WTC11 (cell line): Measurements from ENCODE around the gene A2ML1. TPM values are rescaled to one million over a fixed set of nuclear protein-coding genes. Genes with fewer than 3 reads are reported as not detected.
A peak's percentile ranks its signal among the peaks of the same experiment; 100 is the strongest.

ENCODE experiments used
- ATAC-seq: fragments of 200-7000 bp; cut with Tn5 transposase; 2 replicates; pipeline ENCODE4 v1.10.0; 2021; ENCODE audit warnings: mild to moderate bottlenecking, moderate library complexity
- CTCF ChIA-PET: fragments of 300-600 bp; sonication (Branson Sonifier 250); formaldehyde crosslinking; loops from one replicate; lab custom pipeline; 2021; ENCODE audit warnings: antibody characterized with exemption; lab: Charles Lee
- POLR2A ChIA-PET: fragments of 350-600 bp; sonication (Branson Sonifier 250); formaldehyde crosslinking; loops from one replicate; lab custom pipeline; 2021; ENCODE audit warnings: antibody characterized with exemption; lab: Charles Lee
- DNase-seq: peaks from one replicate; pipeline ENCODE4 v3.0.0; 2021; ENCODE audit warnings: low spot score
- H3K27ac Mint-ChIP-seq: 2 replicates; pipeline ENCODE4 v1.8.0; 2021; ENCODE audit warnings: mixed read lengths
- H3K27me3 Mint-ChIP-seq: 2 replicates; pipeline ENCODE4 v1.8.0; 2021; ENCODE audit warnings: low read depth, mild to moderate bottlenecking, moderate library complexity, mixed read lengths
- H3K36me3 Mint-ChIP-seq: 2 replicates; pipeline ENCODE4 v1.8.0; 2021; ENCODE audit warnings: mixed read lengths
- H3K4me1 Mint-ChIP-seq: 2 replicates; pipeline ENCODE4 v1.8.0; 2022; ENCODE audit warnings: mixed read lengths
- H3K4me3 Mint-ChIP-seq: 2 replicates; pipeline ENCODE4 v1.8.0; 2021; ENCODE audit warnings: mild to moderate bottlenecking, moderate library complexity, mixed read lengths
- H3K9me3 Mint-ChIP-seq: 2 replicates; pipeline ENCODE4 v1.8.0; 2021; ENCODE audit warnings: mixed read lengths
- CDX4 ChIP-seq: fragments of 250-450 bp; sonication (Bioruptor Pico); IDR thresholded peaks from 2 replicates; pipeline ENCODE4 v1.9.0; 2021; ENCODE audit warnings: moderate library complexity, mild to moderate bottlenecking, inconsistent platforms, borderline replicate concordance
- ELF4 ChIP-seq: sonication (generic); formaldehyde crosslinking; IDR thresholded peaks from 2 replicates; pipeline ENCODE4 v1.8.1; 2022; ENCODE audit warnings: low read depth, mild to moderate bottlenecking, moderate library complexity, missing genetic modification reagents
- ESRRA ChIP-seq: sonication (generic); formaldehyde crosslinking; IDR thresholded peaks from 2 replicates; pipeline ENCODE4 v1.8.1; 2022; ENCODE audit warnings: mild to moderate bottlenecking, missing genetic modification reagents, borderline replicate concordance
- ETV6 ChIP-seq: sonication (generic); formaldehyde crosslinking; IDR thresholded peaks from 2 replicates; pipeline ENCODE4 v1.8.1; 2022; ENCODE audit warnings: mild to moderate bottlenecking, missing genetic modification reagents
- FOXJ3 ChIP-seq: sonication (generic); formaldehyde crosslinking; IDR thresholded peaks from 2 replicates; pipeline ENCODE4 v1.9.0; 2021; ENCODE audit warnings: missing genetic modification reagents, mild to moderate bottlenecking, borderline replicate concordance
- GRHL2 ChIP-seq: fragments of 250-450 bp; sonication (Bioruptor Pico); IDR thresholded peaks from 2 replicates; pipeline ENCODE4 v1.8.0; 2022; ENCODE audit warnings: mild to moderate bottlenecking, moderate library complexity; ENCODE audit not compliant: insufficient replicate concordance, severe bottlenecking
- GTF2I ChIP-seq: fragments of 250-450 bp; sonication (Bioruptor Pico); conservative IDR thresholded peaks from 2 replicates; pipeline ENCODE4 v1.4.0; 2021; ENCODE audit warnings: mild to moderate bottlenecking
- JAZF1 ChIP-seq: fragments of 250-450 bp; sonication (Bioruptor Pico); IDR thresholded peaks from 2 replicates; pipeline ENCODE4 v1.9.0; 2021; ENCODE audit warnings: moderate library complexity, mild to moderate bottlenecking, inconsistent platforms
- JUN ChIP-seq: sonication (generic); formaldehyde crosslinking; IDR thresholded peaks from 2 replicates; pipeline ENCODE4 v1.8.0; 2023; ENCODE audit warnings: mild to moderate bottlenecking, missing genetic modification reagents
- KAT7 ChIP-seq: sonication (generic); formaldehyde crosslinking; IDR thresholded peaks from 2 replicates; pipeline ENCODE4 v1.8.1; 2023; ENCODE audit warnings: missing genetic modification reagents, mild to moderate bottlenecking, borderline replicate concordance
- NFE2L1 ChIP-seq: sonication (generic); formaldehyde crosslinking; IDR thresholded peaks from 2 replicates; pipeline ENCODE4 v1.8.1; 2023; ENCODE audit warnings: missing genetic modification reagents
- NFYB ChIP-seq: sonication (generic); formaldehyde crosslinking; conservative IDR thresholded peaks from 2 replicates; pipeline ENCODE4 v1.8.0; 2022; ENCODE audit warnings: low read depth, missing genetic modification reagents
- SMAD3 ChIP-seq: sonication (generic); formaldehyde crosslinking; IDR thresholded peaks from 2 replicates; pipeline ENCODE4 v1.8.0; 2022; ENCODE audit warnings: missing genetic modification reagents, mild to moderate bottlenecking, borderline replicate concordance
- SOX15 ChIP-seq: fragments of 250-450 bp; sonication (Bioruptor Pico); IDR thresholded peaks from 2 replicates; pipeline ENCODE4 v1.9.0; 2021; ENCODE audit warnings: mild to moderate bottlenecking
- SP1 ChIP-seq: sonication (generic); formaldehyde crosslinking; conservative IDR thresholded peaks from 2 replicates; pipeline ENCODE4 v1.8.1; 2022; ENCODE audit warnings: missing genetic modification reagents
- TCF7 ChIP-seq: sonication (generic); formaldehyde crosslinking; IDR thresholded peaks from 2 replicates; pipeline ENCODE4 v1.8.0; 2022; ENCODE audit warnings: mild to moderate bottlenecking, low read depth, missing genetic modification reagents, moderate library complexity
- USF2 ChIP-seq: sonication (generic); formaldehyde crosslinking; IDR thresholded peaks from 2 replicates; pipeline ENCODE4 v1.8.1; 2023; ENCODE audit warnings: mild to moderate bottlenecking, missing genetic modification reagents, moderate library complexity
- ZNF263 ChIP-seq: sonication (generic); formaldehyde crosslinking; IDR thresholded peaks from 2 replicates; pipeline ENCODE4 v1.8.1; 2022; ENCODE audit warnings: low read depth, mild to moderate bottlenecking, moderate library complexity, missing genetic modification reagents
- ZNF416 ChIP-seq: fragments of 250-450 bp; sonication (Bioruptor Pico); IDR thresholded peaks from 2 replicates; pipeline ENCODE4 v1.9.0; 2021; ENCODE audit warnings: mild to moderate bottlenecking, inconsistent platforms
- ZNF423 ChIP-seq: fragments of 250-450 bp; sonication (Bioruptor Pico); IDR thresholded peaks from 2 replicates; pipeline ENCODE4 v2.1.2; 2022; ENCODE audit warnings: mild to moderate bottlenecking, moderate library complexity
- total RNA-seq: library from RNA; stranded (reverse); gene quantifications from 3 replicates; pipeline ENCODE4 v1.2.3, GENCODE V29; 2021
- TF ChIP-seq, protein P1 (sequence below): sonication (generic); formaldehyde crosslinking; IDR thresholded peaks from 2 replicates; pipeline ENCODE4 v1.8.1; 2022; ENCODE audit warnings: low read depth, missing genetic modification reagents, borderline replicate concordance
- TF ChIP-seq, protein P2 (sequence below): sonication (generic); formaldehyde crosslinking; IDR thresholded peaks from 2 replicates; pipeline ENCODE4 v1.8.0; 2022; ENCODE audit warnings: mild to moderate bottlenecking, missing genetic modification reagents
- TF ChIP-seq, protein P3 (sequence below): sonication (generic); formaldehyde crosslinking; IDR thresholded peaks from 2 replicates; pipeline ENCODE4 v1.8.0; 2022; ENCODE audit warnings: mild to moderate bottlenecking, missing genetic modification reagents
- TF ChIP-seq, protein P4 (sequence below): sonication (generic); formaldehyde crosslinking; conservative IDR thresholded peaks from 2 replicates; pipeline ENCODE4 v1.8.1; 2022; ENCODE audit warnings: mild to moderate bottlenecking, missing genetic modification reagents

The A2ML1 gene
- total RNA-seq, 1 experiment from 2014 or later = 10.5 TPM

DNA sequence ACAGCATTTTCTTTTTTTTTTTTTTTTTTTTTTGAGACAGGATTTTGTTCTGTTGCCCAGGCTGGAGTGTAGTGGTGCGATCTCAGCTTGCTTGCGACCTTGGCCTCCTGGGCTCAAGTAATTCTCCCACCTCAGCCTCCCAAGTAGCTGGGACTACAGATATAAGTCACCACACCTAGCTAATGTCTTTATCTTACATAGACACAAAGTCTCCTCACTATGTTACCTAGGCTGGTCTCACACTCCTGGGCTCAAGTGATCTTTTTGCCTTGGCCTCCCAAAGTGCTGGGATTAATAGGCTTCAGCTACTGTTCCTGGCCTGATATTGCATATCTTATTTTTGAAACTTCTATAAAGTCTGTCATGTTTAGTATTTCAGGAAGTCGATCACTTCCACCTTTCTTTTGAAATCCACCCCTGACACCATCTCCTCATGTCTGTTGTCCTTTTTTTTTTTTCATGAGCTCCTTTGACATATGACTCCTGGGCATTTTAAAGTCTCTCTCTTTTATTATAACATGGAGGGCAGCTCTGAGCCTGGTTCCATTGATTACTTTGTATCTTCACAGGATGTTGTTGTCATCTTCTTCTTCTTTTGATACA, 5.9 kb upstream of the A2ML1 start:
- Mint-ChIP-seq H3K4me3 (no peak overlapping the region), H3K27me3 (no peaks in the 10 kb centered on the region), H3K4me1 (peaks cover 75% of the 10 kb centered on the region), H3K9me3 (no peaks in the 10 kb centered on the region), H3K36me3 (peaks cover 13% of the 10 kb centered on the region), H3K27ac (peak overlapping the region; percentile 96)
- no peak for DNase-seq
- CTCF ChIA-PET = interaction anchor here (0.6 to 4.7 kb wide), 5 partner anchors 30 to 272 kb away, joined by 3 to 27 read pairs (median 3); partner anchors contain the start of gene M6PR
- POLR2A ChIA-PET = no interaction called here
- ATAC-seq = no peak
- TF ChIP-seq USF2 (CRISPR knock-in tag) (no peak), SOX15 (CRISPR knock-in tag) (no peak), GRHL2 (no peak), ZNF263 (no peak), JAZF1 (CRISPR knock-in tag) (no peak)
- TF ChIP-seq, protein P1, sequence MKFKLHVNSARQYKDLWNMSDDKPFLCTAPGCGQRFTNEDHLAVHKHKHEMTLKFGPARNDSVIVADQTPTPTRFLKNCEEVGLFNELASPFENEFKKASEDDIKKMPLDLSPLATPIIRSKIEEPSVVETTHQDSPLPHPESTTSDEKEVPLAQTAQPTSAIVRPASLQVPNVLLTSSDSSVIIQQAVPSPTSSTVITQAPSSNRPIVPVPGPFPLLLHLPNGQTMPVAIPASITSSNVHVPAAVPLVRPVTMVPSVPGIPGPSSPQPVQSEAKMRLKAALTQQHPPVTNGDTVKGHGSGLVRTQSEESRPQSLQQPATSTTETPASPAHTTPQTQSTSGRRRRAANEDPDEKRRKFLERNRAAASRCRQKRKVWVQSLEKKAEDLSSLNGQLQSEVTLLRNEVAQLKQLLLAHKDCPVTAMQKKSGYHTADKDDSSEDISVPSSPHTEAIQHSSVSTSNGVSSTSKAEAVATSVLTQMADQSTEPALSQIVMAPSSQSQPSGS (CRISPR knock-in tag) = no peak
- TF ChIP-seq, protein P2, sequence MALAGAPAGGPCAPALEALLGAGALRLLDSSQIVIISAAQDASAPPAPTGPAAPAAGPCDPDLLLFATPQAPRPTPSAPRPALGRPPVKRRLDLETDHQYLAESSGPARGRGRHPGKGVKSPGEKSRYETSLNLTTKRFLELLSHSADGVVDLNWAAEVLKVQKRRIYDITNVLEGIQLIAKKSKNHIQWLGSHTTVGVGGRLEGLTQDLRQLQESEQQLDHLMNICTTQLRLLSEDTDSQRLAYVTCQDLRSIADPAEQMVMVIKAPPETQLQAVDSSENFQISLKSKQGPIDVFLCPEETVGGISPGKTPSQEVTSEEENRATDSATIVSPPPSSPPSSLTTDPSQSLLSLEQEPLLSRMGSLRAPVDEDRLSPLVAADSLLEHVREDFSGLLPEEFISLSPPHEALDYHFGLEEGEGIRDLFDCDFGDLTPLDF (CRISPR knock-in tag) = no peak

GRCh38 chr12:8817856-8818255, 4.6 kb upstream of the A2ML1 start:
- peaks cover 13% of the 10 kb centered on the region for H3K36me3 Mint-ChIP-seq
- ATAC-seq (no peak), DNase-seq (no peak)
- H3K4me3 Mint-ChIP-seq = no peak overlapping the region
- peaks cover 80% of the 10 kb centered on the region for H3K4me1 Mint-ChIP-seq
- ChIA-PET POLR2A (interaction anchor here (1.5 kb wide), 1 partner anchor 97 kb away, joined by 4 read pairs; the partner anchor contains the start of gene PHC1), CTCF (interaction anchor here (1.6 to 4.7 kb wide), 3 partner anchors 43 to 274 kb away, joined by 7 to 27 read pairs (median 16); no protein-coding TSS in a partner anchor)
- H3K27me3 Mint-ChIP-seq = no peaks in the 10 kb centered on the region
- no peak for TF ChIP-seq KAT7
- no peak for TF ChIP-seq ELF4 (CRISPR knock-in tag)
- no peak for TF ChIP-seq GRHL2
- TF ChIP-seq, protein P3, sequence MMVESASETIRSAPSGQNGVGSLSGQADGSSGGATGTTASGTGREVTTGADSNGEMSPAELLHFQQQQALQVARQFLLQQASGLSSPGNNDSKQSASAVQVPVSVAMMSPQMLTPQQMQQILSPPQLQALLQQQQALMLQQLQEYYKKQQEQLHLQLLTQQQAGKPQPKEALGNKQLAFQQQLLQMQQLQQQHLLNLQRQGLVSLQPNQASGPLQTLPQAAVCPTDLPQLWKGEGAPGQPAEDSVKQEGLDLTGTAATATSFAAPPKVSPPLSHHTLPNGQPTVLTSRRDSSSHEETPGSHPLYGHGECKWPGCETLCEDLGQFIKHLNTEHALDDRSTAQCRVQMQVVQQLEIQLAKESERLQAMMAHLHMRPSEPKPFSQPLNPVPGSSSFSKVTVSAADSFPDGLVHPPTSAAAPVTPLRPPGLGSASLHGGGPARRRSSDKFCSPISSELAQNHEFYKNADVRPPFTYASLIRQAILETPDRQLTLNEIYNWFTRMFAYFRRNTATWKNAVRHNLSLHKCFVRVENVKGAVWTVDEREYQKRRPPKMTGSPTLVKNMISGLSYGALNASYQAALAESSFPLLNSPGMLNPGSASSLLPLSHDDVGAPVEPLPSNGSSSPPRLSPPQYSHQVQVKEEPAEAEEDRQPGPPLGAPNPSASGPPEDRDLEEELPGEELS (CRISPR knock-in tag) = no peak
- peak overlapping the region; percentile 96 for H3K27ac Mint-ChIP-seq
- no peaks in the 10 kb centered on the region for H3K9me3 Mint-ChIP-seq

- H3K27me3 Mint-ChIP-seq = no peaks in the 10 kb centered on the region
- no peaks in the 10 kb centered on the region for H3K9me3 Mint-ChIP-seq
- no peak overlapping the region for H3K4me3 Mint-ChIP-seq
- CTCF ChIA-PET = interaction anchor here (1.2 to 4.7 kb wide), 8 partner anchors 15 to 274 kb away, joined by 4 to 27 read pairs (median 8); no protein-coding TSS in a partner anchor
- H3K4me1 Mint-ChIP-seq = peaks cover 82% of the 10 kb centered on the region
- H3K27ac Mint-ChIP-seq = peak overlapping the region; percentile 99
- no peak for DNase-seq
- ATAC-seq = no peak
- peaks cover 13% of the 10 kb centered on the region for H3K36me3 Mint-ChIP-seq
- POLR2A ChIA-PET = interaction anchor here (0.6 to 1.5 kb wide), 5 partner anchors 21 to 121 kb away, joined by 3 to 8 read pairs (median 4); partner anchors contain the start of genes PHC1 and RIMKLB
- TF ChIP-seq ETV6 (CRISPR knock-in tag) = no peak
- TF ChIP-seq, protein P2 (CRISPR knock-in tag) = no peak
- TF ChIP-seq ZNF416 = no peak
- 0 out of 2 replicates have a peak, but pooled peaks have one; percentile 14 for TF ChIP-seq NFYB (CRISPR knock-in tag)
- no peak for TF ChIP-seq SMAD3
- TF ChIP-seq ZNF263 = no peak
- no peak for TF ChIP-seq CDX4
- TF ChIP-seq, protein P4, sequence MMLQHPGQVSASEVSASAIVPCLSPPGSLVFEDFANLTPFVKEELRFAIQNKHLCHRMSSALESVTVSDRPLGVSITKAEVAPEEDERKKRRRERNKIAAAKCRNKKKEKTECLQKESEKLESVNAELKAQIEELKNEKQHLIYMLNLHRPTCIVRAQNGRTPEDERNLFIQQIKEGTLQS (CRISPR knock-in tag) = no peak
- no peak for TF ChIP-seq ELF4 (CRISPR knock-in tag)
- TF ChIP-seq FOXJ3 (CRISPR knock-in tag) = no peak
- no peak for TF ChIP-seq JUN
- TF ChIP-seq GTF2I (CRISPR knock-in tag) = peak; percentile 85
- no peak for TF ChIP-seq ESRRA (CRISPR knock-in tag)
- TF ChIP-seq ZNF423 = no peak
- no peak for TF ChIP-seq SP1
- TF ChIP-seq NFE2L1 (CRISPR knock-in tag) = no peak
- no peak for TF ChIP-seq TCF7
Measured at GRCh38 chr12:8818526-8818925, 3.9 kb upstream of the A2ML1 start.
